Pancreas (tissue), 10 donors: ENCODE measurements around the gene PIP5K1C. TPM values are rescaled to one million over a fixed set of nuclear protein-coding genes. Genes with fewer than 3 reads are reported as not detected.

Experiments used
- ATAC-seq, 4 donors: fragments of 200-7000 bp; cut with Tn5 transposase; one replicate each; pipeline versions ENCODE4 v1.8.0 to v1.9.1; 2020; ENCODE audit warnings: mild to moderate bottlenecking in 4 of 4, moderate library complexity in 4 of 4
- DNase-seq, 6 donors: peaks; one replicate each; pipeline ENCODE4 v3.0.0-alpha.2; 2020
- FAIRE-seq: peaks from 2 replicates; lab custom pipeline; 2012; peaks lifted over from hg19 to GRCh38; lab: Jason Lieb, UNC
- H3K27ac ChIP-seq, 4 donors: fragments of 200-600 bp; sonication (generic); 1 replicate in 3 of 4; 2 replicates in 1 of 4; pipeline versions ENCODE4 v1.5.0 to v1.8.0; 2020
- H3K27me3 ChIP-seq, 4 donors: fragments of 200-600 bp; one replicate each; pipeline ENCODE4 v1.8.0; 2021
- H3K36me3 ChIP-seq, 3 donors: fragments of 200-600 bp; sonication (generic) in 1 of 3; one replicate each; pipeline versions ENCODE4 v1.5.0 to v1.8.0; 2020 to 2021
- H3K4me1 ChIP-seq, 3 donors: fragments of 200-600 bp; one replicate each; pipeline ENCODE4 v1.8.0; 2021
- H3K4me3 ChIP-seq, 4 donors: fragments of 200-600 bp; sonication (generic) in 2 of 4; one replicate each; pipeline versions ENCODE4 v1.5.0 to v1.8.0; 2020 to 2021
- H3K9me3 ChIP-seq, 4 donors: fragments of 200-600 bp; one replicate each; pipeline ENCODE4 v1.8.0; 2021
- WGBS, 2 donors: extraction: QIAGEN DNeasy Blood & Tissue Kit; methylation state at CpG; one replicate each; pipeline ENCODE4 v1.1.7; 2013; 5-methylcytosine and 5-hydroxymethylcytosine counted together
- intact Hi-C, 3 donors: fragments of 100-400 bp; cut with DNase I; formaldehyde crosslinking; loops; one replicate each; pipeline versions ENCODE4 v1.11.1 to v1.14.2; 2022
- polyA plus RNA-seq, 2 donors: library from polyadenylated mRNA; stranded (reverse); fragments of 200-250 nt; gene quantifications; one replicate each; pipeline ENCODE4 v1.2.3, GENCODE V29; 2013
- total RNA-seq, 6 donors: library from RNA; stranded (reverse); fragmentation: NEBNext Ultra II Directional in 4 of 6; extraction: Animal tissue kit (Norgen Biotek cat#: 25700) in 4 of 6; gene quantifications; one replicate each; pipeline versions ENCODE4 v1.2.1 to v1.2.4, GENCODE V29; 2021 to 2023
- TF ChIP-seq, protein P1 (sequence below), 4 donors: fragments of 200-600 bp; sonication (generic) in 3 of 4; IDR thresholded peaks; one replicate each; pipeline versions ENCODE4 v1.5.0 to v1.8.0; 2021; ENCODE audit warnings: antibody characterized with exemption in 4 of 4
- donor health status: healthy with polysubstance abuse.
- donor health status: DM: no; HTN: no; CAD: no; lungs with moderate emphysema.
- donor health status: DM: no; HTN: no; CAD: no.
- donor health status: control.
- donor health status: control.
- donor health status: Bipolar disorder and iron deficiency.
- donor health status: DM: yes; HTN: yes; CAD: no.
- donor health status: DM: no; HTN: no; CAD: no.
- donor health status: DM: no; HTN: no; CAD: no.
- donor health status: DM: yes; HTN: yes; CAD: no.

The PIP5K1C gene
- total and polyA plus RNA-seq, 8 donors = 12.9 to 24.8 (median 14.9) TPM

GRCh38 chr19:3696660-3696995, 3.6 kb downstream of the PIP5K1C start:
- ATAC-seq (no peak), FAIRE-seq (no peak), DNase-seq (no peak)
- no peaks in the 10 kb centered on the region for H3K4me1 ChIP-seq
- H3K36me3 ChIP-seq = no peaks in the 10 kb centered on the region
- WGBS, 2 donors = 86 to 93% methylated on average over 10 of the region's 10 CpGs
- no peaks in the 10 kb centered on the region for H3K27me3 ChIP-seq
- H3K9me3 ChIP-seq = no peaks in the 10 kb centered on the region
- no peak overlapping the region for H3K27ac ChIP-seq
- no peak overlapping the region for H3K4me3 ChIP-seq
- intact Hi-C loops = no loop called here
- TF ChIP-seq, protein P1, sequence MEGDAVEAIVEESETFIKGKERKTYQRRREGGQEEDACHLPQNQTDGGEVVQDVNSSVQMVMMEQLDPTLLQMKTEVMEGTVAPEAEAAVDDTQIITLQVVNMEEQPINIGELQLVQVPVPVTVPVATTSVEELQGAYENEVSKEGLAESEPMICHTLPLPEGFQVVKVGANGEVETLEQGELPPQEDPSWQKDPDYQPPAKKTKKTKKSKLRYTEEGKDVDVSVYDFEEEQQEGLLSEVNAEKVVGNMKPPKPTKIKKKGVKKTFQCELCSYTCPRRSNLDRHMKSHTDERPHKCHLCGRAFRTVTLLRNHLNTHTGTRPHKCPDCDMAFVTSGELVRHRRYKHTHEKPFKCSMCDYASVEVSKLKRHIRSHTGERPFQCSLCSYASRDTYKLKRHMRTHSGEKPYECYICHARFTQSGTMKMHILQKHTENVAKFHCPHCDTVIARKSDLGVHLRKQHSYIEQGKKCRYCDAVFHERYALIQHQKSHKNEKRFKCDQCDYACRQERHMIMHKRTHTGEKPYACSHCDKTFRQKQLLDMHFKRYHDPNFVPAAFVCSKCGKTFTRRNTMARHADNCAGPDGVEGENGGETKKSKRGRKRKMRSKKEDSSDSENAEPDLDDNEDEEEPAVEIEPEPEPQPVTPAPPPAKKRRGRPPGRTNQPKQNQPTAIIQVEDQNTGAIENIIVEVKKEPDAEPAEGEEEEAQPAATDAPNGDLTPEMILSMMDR (IDR thresholded peaks at IDR 0.05) = no peak

DNA sequence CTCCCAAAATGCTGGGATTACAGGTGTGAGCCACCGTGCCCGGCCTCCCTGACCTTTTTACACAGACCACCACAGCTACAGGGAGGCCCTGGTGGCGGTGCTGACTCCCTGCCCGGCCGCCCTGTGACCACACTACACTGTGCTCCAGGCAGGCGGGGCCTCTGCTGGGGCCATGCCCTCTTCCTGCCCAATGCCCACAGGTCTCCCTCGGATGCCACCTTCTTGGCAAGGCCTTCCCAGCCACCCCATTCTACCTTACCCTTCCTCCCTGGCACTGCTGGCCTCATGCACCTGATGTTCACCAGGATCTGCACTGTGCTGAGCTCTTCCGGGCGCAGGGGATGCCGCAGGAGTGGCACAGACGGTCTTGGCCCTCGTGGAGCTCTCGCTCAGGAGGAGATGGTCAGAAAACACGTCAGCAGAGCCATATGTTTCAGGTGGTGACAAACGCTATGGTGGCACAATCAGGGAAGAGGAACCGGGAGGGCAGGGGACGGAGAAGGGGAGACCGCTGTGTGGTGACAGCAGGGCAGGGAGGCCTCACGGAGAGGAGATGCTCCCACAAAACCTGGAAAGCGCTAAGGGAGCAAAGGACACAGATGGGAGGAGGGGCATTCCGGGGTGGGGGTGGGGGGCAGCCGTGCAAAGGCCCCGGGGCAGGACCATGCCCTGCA, 4.1 kb downstream of the PIP5K1C start:
- FAIRE-seq (no peak), DNase-seq (no peak), ATAC-seq (no peak)
- Histone ChIP-seq H3K27me3 (no peaks in the 10 kb centered on the region), H3K9me3 (no peaks in the 10 kb centered on the region), H3K27ac (no peak overlapping the region), H3K4me1 (no peaks in the 10 kb centered on the region), H3K4me3 (no peak overlapping the region), H3K36me3 (no peaks in the 10 kb centered on the region)
- TF ChIP-seq, protein P1 (IDR thresholded peaks at IDR 0.05) = no peak
- intact Hi-C loops = no loop called here
- WGBS, 2 donors = 91 to 92% methylated on average over 23 of the region's 23 CpGs

GRCh38 chr19:3695124-3695733, 5.0 kb downstream of the PIP5K1C start:
- intact Hi-C loops = no loop called here
- TF ChIP-seq, protein P1 (IDR thresholded peaks at IDR 0.05) = no peak
- Histone ChIP-seq H3K4me3 (no peak overlapping the region), H3K4me1 (no peaks in the 10 kb centered on the region), H3K9me3 (no peaks in the 10 kb centered on the region), H3K36me3 (no peaks in the 10 kb centered on the region), H3K27ac (no peak overlapping the region), H3K27me3 (no peaks in the 10 kb centered on the region)
- ATAC-seq = no peak
- no peak for DNase-seq
- WGBS, 2 donors = 93 to 97% methylated on average over 25 of the region's 25 CpGs
- FAIRE-seq = no peak

- DNase-seq = peak in 1 of 6 donors; percentile 69
- Histone ChIP-seq H3K4me1 (no peaks in the 10 kb centered on the region), H3K36me3 (no peaks in the 10 kb centered on the region), H3K27me3 (no peaks in the 10 kb centered on the region), H3K27ac (no peak overlapping the region), H3K4me3 (no peak overlapping the region), H3K9me3 (no peaks in the 10 kb centered on the region)
- TF ChIP-seq, protein P1 (IDR thresholded peaks at IDR 0.05) = no peak
- ATAC-seq = no peak
- 92% methylated on average over 42 of the region's 42 CpGs for WGBS, 2 donors
- no peak for FAIRE-seq
- intact Hi-C loops = no loop called here
Observed at GRCh38 chr19:3694361-3695123, 5.7 kb downstream of the PIP5K1C start.
